ENCODE results near the gene NUCKS1.

DNA sequence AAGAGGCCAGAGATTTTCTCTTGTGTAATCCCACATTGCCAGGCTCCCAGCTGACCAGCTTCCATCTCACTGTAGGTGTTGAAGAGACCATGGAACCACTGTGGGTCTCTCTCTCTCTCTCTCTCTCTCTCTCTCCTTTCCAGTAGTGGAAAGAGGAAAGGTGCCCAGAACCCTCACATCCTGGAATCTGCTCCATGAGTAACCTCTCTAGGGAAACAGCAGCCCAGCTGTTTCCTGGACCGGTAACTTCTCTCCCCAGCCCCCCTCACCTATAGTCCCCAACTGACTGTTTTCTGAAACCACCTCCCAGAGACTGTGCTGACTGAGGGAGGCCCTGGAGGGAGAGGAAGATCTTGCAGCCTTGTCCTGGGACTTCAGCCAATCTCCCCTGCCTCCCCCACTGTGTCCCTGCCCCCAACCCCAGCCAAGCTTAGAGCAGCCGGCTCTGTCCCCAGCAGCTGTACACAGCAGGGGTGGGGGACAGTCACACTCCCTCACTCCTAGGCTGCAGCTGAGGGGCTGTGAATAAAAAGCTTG, 49.0 kb downstream of the NUCKS1 start:
- TF ChIP-seq TAF1 (IDR thresholded peaks at IDR 0.05; ENCODE audit: borderline replicate concordance, insufficient read depth, low read length) (no peak), POLR2AphosphoS5 (IDR thresholded peaks at IDR 0.05; ENCODE audit: low read depth, low read length) (no peak), FOXP2 (optimal IDR thresholded peaks at IDR 0.05; ENCODE audit: borderline replicate concordance, extremely low read depth, extremely low read length, insufficient read depth) (peak; percentile 24), SIN3A (IDR thresholded peaks at IDR 0.05; ENCODE audit: borderline replicate concordance, insufficient read depth, low read length) (no peak)
- TF ChIP-seq, protein P1, sequence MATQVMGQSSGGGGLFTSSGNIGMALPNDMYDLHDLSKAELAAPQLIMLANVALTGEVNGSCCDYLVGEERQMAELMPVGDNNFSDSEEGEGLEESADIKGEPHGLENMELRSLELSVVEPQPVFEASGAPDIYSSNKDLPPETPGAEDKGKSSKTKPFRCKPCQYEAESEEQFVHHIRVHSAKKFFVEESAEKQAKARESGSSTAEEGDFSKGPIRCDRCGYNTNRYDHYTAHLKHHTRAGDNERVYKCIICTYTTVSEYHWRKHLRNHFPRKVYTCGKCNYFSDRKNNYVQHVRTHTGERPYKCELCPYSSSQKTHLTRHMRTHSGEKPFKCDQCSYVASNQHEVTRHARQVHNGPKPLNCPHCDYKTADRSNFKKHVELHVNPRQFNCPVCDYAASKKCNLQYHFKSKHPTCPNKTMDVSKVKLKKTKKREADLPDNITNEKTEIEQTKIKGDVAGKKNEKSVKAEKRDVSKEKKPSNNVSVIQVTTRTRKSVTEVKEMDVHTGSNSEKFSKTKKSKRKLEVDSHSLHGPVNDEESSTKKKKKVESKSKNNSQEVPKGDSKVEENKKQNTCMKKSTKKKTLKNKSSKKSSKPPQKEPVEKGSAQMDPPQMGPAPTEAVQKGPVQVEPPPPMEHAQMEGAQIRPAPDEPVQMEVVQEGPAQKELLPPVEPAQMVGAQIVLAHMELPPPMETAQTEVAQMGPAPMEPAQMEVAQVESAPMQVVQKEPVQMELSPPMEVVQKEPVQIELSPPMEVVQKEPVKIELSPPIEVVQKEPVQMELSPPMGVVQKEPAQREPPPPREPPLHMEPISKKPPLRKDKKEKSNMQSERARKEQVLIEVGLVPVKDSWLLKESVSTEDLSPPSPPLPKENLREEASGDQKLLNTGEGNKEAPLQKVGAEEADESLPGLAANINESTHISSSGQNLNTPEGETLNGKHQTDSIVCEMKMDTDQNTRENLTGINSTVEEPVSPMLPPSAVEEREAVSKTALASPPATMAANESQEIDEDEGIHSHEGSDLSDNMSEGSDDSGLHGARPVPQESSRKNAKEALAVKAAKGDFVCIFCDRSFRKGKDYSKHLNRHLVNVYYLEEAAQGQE (IDR thresholded peaks at IDR 0.05; ENCODE audit: insufficient read depth in 1 of 2, low read depth in 2 of 2, low read length in 2 of 2) = no peak

Measured in PFSK-1 (cell line).